Psoas muscle (tissue), 8 donors: ENCODE results near the gene CAPRIN1. TPM values are rescaled to one million over a fixed set of nuclear protein-coding genes. Genes with fewer than 3 reads are reported as not detected.

Experiments used
- ATAC-seq, 4 donors: fragments of 200-7000 bp; cut with Tn5 transposase; one replicate each; pipeline ENCODE4 v1.9.1; 2020; ENCODE audit warnings: moderate library complexity in 3 of 4, mild to moderate bottlenecking in 2 of 4
- DNase-seq, 2 donors: peaks; one replicate each; pipeline ENCODE4 v3.0.0-alpha.2; 2020
- H3K27ac ChIP-seq: fragments of 200-600 bp; one replicate; pipeline ENCODE4 v1.8.0; 2022
- H3K27me3 ChIP-seq, 3 donors: fragments of 200-600 bp in 1 of 3; one replicate each; pipeline versions ENCODE4 v1.6.1 to v1.8.0; 2013 to 2022; ENCODE audit warnings: low read length in 2 of 3, mild to moderate bottlenecking in 2 of 3, moderate library complexity in 1 of 3; ENCODE audit not compliant: insufficient read depth in 3 of 3
- H3K36me3 ChIP-seq, 2 donors: fragments of 200-600 bp in 1 of 2; one replicate each; pipeline versions ENCODE4 v1.6.1 to v1.8.0; 2013 to 2022; ENCODE audit warnings: low read depth in 1 of 2, mild to moderate bottlenecking in 1 of 2, moderate library complexity in 1 of 2; ENCODE audit not compliant: insufficient read depth in 1 of 2
- H3K4me1 ChIP-seq: fragments of 200-600 bp; one replicate; pipeline ENCODE4 v1.8.0; 2022
- H3K4me3 ChIP-seq: fragments of 200-600 bp; one replicate; pipeline ENCODE4 v1.8.0; 2022; ENCODE audit warnings: mild to moderate bottlenecking
- H3K9me3 ChIP-seq: fragments of 200-600 bp; one replicate; pipeline ENCODE4 v1.8.0; 2022
- WGBS, 3 donors: extraction: QIAGEN DNeasy Blood & Tissue Kit; methylation state at CpG; one replicate each; pipeline versions ENCODE4 v1.1.6 to v1.1.7; 2013; 5-methylcytosine and 5-hydroxymethylcytosine counted together
- intact Hi-C, 2 donors: fragments of 100-400 bp; cut with DNase I; formaldehyde crosslinking; loops; one replicate each; pipeline versions ENCODE4 v1.11.0 to v1.14.2; 2022
- polyA plus RNA-seq, 3 donors: library from polyadenylated mRNA; stranded (reverse); fragments of 200-250 nt; gene quantifications; one replicate each; pipeline ENCODE4 v1.2.3, GENCODE V29; 2013
- total RNA-seq, 4 donors: library from RNA; stranded (reverse); fragmentation: NEBNext Ultra II Directional in 2 of 4; extraction: Animal tissue kit (Norgen Biotek cat#: 25700) in 2 of 4; gene quantifications; one replicate each; pipeline versions ENCODE4 v1.2.1 to v1.2.4, GENCODE V29; 2021 to 2023
- TF ChIP-seq, protein P1 (sequence below): fragments of 200-600 bp; IDR thresholded peaks from one replicate; pipeline ENCODE4 v1.8.0; 2022; ENCODE audit warnings: antibody characterized with exemption
- donor health status: healthy with polysubstance abuse.
- donor health status: DM: no; HTN: no; CAD: no; lungs with moderate emphysema.
- donor health status: Bipolar disorder and iron deficiency.
- donor health status: healthy.
- donor health status: DM: yes; HTN: yes; CAD: no.
- donor health status: DM: no; HTN: no; CAD: no.
- donor health status: DM: no; HTN: no; CAD: no.
- donor health status: DM: yes; HTN: yes; CAD: no.

Gene CAPRIN1
- total and polyA plus RNA-seq, 7 donors = 31.4 to 122 (median 70.3) TPM

DNA sequence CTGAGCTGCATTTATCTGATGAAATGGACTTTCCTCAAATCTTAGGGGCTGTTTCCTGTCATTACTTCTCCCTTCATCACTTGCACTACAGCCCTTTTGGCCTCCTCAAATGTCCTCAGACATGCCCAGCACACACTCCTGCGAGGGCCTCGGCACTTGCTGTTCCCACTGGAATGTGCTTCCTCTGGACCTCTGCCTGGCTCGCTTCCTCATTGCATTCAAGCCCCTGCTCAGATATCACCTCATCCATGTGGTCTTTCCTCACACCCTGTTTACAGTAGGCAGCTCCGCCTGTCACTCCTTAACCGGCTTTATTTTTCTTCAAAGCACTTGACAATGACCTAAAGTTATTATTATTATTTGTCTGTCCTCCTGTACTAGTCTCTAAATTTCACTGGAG lies 62.9 kb downstream of the CAPRIN1 start:
- Histone ChIP-seq H3K9me3 (no peaks in the 10 kb centered on the region), H3K4me1 (no peaks in the 10 kb centered on the region), H3K4me3 (no peak overlapping the region), H3K27ac (no peak overlapping the region), H3K27me3 (no peaks in the 10 kb centered on the region), H3K36me3 (peaks cover 32 to 100% of the 10 kb centered on the region in 2 donors)
- WGBS, 3 donors = 33 to 72% (median 45%) methylated on average over 5 of the region's 5 CpGs
- DNase-seq (no peak), ATAC-seq (peak; percentile 31 to 78 (median 70))
- TF ChIP-seq, protein P1, sequence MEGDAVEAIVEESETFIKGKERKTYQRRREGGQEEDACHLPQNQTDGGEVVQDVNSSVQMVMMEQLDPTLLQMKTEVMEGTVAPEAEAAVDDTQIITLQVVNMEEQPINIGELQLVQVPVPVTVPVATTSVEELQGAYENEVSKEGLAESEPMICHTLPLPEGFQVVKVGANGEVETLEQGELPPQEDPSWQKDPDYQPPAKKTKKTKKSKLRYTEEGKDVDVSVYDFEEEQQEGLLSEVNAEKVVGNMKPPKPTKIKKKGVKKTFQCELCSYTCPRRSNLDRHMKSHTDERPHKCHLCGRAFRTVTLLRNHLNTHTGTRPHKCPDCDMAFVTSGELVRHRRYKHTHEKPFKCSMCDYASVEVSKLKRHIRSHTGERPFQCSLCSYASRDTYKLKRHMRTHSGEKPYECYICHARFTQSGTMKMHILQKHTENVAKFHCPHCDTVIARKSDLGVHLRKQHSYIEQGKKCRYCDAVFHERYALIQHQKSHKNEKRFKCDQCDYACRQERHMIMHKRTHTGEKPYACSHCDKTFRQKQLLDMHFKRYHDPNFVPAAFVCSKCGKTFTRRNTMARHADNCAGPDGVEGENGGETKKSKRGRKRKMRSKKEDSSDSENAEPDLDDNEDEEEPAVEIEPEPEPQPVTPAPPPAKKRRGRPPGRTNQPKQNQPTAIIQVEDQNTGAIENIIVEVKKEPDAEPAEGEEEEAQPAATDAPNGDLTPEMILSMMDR = no peak
- intact Hi-C loops = loop anchor here in 1 of 2 donors (10.0 kb wide), 1 partner anchor 120 kb away; no protein-coding TSS in a partner anchor

DNA sequence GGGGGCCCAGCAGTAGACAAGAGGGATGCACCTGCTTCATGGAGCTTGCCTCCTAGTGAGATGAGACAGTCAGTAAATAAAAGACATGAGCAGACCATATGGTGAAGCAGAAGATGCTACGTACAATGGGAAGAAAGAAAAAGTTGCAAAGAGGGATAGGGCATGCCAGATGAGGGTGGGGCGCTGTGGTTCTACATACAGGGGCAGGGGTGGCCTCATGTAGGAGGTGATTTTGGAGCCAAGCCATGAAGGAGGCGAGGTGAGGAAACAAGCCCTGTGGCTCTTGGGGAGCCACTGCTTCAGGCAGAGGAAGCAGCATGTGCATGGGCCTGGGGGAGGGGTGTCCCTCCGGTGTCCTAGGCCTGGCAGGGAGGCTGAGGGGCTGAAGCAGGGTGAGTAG lies 69.1 kb downstream of the CAPRIN1 start:
- TF ChIP-seq, protein P1 = no peak
- WGBS, 3 donors = 92 to 95% (median 94%) methylated on average over 4 of the region's 4 CpGs
- no peak overlapping the region for H3K27ac ChIP-seq
- ATAC-seq = no peak
- H3K9me3 ChIP-seq = no peaks in the 10 kb centered on the region
- peaks cover 26 to 100% of the 10 kb centered on the region in 2 donors for H3K36me3 ChIP-seq
- H3K4me3 ChIP-seq = no peak overlapping the region
- intact Hi-C loops = no loop called here
- no peak for DNase-seq
- H3K27me3 ChIP-seq = no peaks in the 10 kb centered on the region
- H3K4me1 ChIP-seq = no peaks in the 10 kb centered on the region

DNA sequence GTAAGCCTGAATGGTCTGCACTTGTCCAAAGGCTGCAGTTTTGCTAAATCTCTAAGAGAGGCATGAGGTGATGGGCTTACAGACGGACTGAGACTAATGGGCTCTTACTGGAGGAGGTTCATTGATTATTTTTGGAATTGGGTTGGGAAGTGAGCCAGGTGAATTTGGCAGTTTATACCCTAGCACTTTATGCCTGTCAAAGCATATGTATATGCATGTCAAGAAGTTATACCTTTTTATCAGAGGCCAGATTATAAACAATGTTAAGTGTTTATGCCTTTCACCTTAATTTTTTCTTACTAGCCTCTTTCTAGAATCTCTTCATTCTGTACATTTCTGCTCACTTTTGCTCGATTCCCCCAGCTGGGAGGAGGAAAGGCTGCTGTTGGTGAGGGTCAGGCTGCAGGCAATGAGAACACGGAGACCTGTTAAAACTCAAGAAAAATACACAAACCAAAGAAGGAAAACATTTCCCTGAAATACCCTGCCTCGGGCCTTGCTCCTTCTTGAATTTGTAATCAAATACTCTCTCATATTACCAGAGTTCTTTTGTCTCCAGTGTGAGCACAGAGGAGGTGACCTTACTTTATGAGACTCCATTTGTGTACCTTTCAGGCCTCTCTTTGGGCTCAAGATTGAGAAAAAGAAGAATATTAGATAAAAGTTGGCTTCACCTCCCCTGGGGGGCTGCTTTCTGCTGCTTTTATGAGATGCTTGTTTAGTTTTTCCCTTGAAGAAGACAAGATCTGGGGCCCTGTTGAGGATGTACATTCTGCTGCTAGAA lies 73.5 kb downstream of the CAPRIN1 start:
- H3K9me3 ChIP-seq = no peaks in the 10 kb centered on the region
- intact Hi-C loops = loop anchor here in 1 of 2 donors (5.0 kb wide), 1 partner anchor 38 kb away; no protein-coding TSS in a partner anchor
- WGBS, 3 donors = 81 to 88% (median 83%) methylated on average over 4 of the region's 4 CpGs
- DNase-seq (no peak), ATAC-seq (no peak)
- H3K4me3 ChIP-seq = no peak overlapping the region
- H3K4me1 ChIP-seq = no peaks in the 10 kb centered on the region
- H3K36me3 ChIP-seq = peaks cover 17 to 99% of the 10 kb centered on the region in 2 donors
- H3K27ac ChIP-seq = no peak overlapping the region
- H3K27me3 ChIP-seq = no peaks in the 10 kb centered on the region
- TF ChIP-seq, protein P1 = no peak

DNA sequence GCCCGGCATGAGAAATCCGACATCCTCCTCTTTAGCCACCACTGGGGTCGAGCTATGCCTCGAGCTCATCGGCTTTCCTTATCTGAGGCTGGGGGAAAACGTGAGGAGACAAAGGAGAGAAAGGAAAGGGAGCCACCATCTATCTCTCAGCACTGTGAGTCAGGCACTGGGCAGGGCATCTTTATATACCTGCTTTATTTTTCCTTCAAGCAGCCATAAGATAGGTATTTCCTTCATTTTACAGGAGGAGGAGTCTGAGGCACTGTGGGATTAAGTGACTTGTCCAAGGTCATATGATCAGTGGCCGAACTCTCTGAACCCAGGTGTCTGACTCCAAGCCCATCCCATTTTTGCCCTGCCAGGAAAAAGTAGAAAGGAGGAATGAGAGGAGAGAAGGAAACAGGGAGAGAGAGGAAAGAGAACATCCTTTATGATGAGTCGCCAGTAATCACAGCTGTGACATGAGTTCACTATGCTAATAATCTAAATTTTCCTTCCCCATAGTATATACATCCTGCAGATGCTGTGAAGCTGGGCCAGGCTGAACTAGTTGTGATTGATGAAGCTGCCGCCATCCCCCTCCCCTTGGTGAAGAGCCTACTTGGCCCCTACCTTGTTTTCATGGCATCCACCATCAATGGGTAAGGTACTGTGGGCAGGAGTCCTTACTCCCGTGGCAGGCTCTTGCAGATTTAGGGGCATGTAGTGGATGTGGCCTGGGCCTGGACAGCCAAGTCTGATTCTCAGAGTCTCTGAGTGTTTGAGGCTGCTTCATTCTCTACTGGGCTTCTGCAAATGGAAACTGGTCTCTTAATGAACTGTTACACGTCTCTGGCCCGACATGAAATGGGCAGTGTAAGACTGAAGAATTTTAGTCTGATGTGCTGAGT lies 75.7 kb downstream of the CAPRIN1 start:
- ATAC-seq = no peak
- Histone ChIP-seq H3K36me3 (peaks cover 7 to 99% of the 10 kb centered on the region in 2 donors), H3K27me3 (no peaks in the 10 kb centered on the region), H3K4me1 (no peaks in the 10 kb centered on the region), H3K9me3 (no peaks in the 10 kb centered on the region), H3K4me3 (no peak overlapping the region), H3K27ac (no peak overlapping the region)
- WGBS, 3 donors = 85 to 90% (median 89%) methylated on average over 12 of the region's 12 CpGs
- intact Hi-C loops = loop anchor here in 1 of 2 donors (5.0 kb wide), 1 partner anchor 40 kb away; no protein-coding TSS in a partner anchor
- TF ChIP-seq, protein P1 = no peak
- no peak for DNase-seq
